Panc1 (cell line): ENCODE measurements around the gene CCDC12.

Source experiments
- POLR2AphosphoS5 ChIP-seq: IDR thresholded peaks from 2 replicates; pipeline ENCODE4 v1.6.1; 2012; ENCODE audit warnings: mild to moderate bottlenecking, low read depth, low read length, moderate library complexity
- TCF7L2 ChIP-seq: IDR thresholded peaks from 2 replicates; pipeline ENCODE4 v1.6.1; 2011; ENCODE audit warnings: mild to moderate bottlenecking, low read depth, low read length, inconsistent platforms
- TF ChIP-seq, protein P1 (sequence below): fragments of 450-650 bp; IDR thresholded peaks from 2 replicates; pipeline ENCODE4 v1.5.1; 2017; ENCODE audit warnings: mild to moderate bottlenecking
- TF ChIP-seq, protein P2 (sequence below), 2 experiments: IDR thresholded peaks; 2 replicates each; pipeline ENCODE4 v1.6.1; 2011 to 2012; ENCODE audit warnings: low read depth in 2 of 2, control low read depth in 1 of 2, low read length in 1 of 2, mild to moderate bottlenecking in 1 of 2, moderate library complexity in 1 of 2; ENCODE audit not compliant: insufficient read depth in 1 of 2

DNA sequence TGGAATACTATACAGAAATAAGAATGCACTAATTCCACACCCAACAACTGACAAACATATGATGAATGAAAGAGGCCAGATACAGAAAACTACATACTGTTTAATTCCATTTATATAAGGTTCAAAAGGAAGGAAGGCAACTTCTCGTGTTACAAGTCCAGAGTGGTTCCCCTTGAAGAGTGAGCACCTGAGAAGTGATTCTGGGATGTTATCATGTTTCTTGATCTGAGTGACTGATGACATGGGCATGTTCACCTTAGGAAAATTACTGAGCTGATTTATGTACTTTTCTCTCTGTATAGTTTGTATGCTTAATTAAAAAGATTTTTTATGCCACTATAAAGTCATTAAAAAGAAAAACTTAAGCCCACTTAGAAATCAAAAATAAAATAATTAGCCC lies 13.6 kb downstream of the CCDC12 start:
- TF ChIP-seq, protein P1, sequence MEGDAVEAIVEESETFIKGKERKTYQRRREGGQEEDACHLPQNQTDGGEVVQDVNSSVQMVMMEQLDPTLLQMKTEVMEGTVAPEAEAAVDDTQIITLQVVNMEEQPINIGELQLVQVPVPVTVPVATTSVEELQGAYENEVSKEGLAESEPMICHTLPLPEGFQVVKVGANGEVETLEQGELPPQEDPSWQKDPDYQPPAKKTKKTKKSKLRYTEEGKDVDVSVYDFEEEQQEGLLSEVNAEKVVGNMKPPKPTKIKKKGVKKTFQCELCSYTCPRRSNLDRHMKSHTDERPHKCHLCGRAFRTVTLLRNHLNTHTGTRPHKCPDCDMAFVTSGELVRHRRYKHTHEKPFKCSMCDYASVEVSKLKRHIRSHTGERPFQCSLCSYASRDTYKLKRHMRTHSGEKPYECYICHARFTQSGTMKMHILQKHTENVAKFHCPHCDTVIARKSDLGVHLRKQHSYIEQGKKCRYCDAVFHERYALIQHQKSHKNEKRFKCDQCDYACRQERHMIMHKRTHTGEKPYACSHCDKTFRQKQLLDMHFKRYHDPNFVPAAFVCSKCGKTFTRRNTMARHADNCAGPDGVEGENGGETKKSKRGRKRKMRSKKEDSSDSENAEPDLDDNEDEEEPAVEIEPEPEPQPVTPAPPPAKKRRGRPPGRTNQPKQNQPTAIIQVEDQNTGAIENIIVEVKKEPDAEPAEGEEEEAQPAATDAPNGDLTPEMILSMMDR = no peak
- TF ChIP-seq POLR2AphosphoS5 = no peak
- TF ChIP-seq TCF7L2 = no peak
- TF ChIP-seq, protein P2, sequence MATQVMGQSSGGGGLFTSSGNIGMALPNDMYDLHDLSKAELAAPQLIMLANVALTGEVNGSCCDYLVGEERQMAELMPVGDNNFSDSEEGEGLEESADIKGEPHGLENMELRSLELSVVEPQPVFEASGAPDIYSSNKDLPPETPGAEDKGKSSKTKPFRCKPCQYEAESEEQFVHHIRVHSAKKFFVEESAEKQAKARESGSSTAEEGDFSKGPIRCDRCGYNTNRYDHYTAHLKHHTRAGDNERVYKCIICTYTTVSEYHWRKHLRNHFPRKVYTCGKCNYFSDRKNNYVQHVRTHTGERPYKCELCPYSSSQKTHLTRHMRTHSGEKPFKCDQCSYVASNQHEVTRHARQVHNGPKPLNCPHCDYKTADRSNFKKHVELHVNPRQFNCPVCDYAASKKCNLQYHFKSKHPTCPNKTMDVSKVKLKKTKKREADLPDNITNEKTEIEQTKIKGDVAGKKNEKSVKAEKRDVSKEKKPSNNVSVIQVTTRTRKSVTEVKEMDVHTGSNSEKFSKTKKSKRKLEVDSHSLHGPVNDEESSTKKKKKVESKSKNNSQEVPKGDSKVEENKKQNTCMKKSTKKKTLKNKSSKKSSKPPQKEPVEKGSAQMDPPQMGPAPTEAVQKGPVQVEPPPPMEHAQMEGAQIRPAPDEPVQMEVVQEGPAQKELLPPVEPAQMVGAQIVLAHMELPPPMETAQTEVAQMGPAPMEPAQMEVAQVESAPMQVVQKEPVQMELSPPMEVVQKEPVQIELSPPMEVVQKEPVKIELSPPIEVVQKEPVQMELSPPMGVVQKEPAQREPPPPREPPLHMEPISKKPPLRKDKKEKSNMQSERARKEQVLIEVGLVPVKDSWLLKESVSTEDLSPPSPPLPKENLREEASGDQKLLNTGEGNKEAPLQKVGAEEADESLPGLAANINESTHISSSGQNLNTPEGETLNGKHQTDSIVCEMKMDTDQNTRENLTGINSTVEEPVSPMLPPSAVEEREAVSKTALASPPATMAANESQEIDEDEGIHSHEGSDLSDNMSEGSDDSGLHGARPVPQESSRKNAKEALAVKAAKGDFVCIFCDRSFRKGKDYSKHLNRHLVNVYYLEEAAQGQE (IDR thresholded peaks at IDR 0.05; ENCODE audit: insufficient read depth in 1 of 2, low read depth in 2 of 2, low read length in 1 of 2) = no peak
